Heart left ventricle (tissue), 16 donors: ENCODE measurements around the gene HSPA1L. TPM values are rescaled to one million over a fixed set of nuclear protein-coding genes. Genes with fewer than 3 reads are reported as not detected.

Experiments
- ATAC-seq, 4 donors: fragments of 200-7000 bp; cut with Tn5 transposase; one replicate each; pipeline ENCODE4 v1.9.1; 2020 to 2022; ENCODE audit warnings: moderate library complexity in 4 of 4, mild to moderate bottlenecking in 3 of 4, moderate number of reproducible peaks in 1 of 4
- DNase-seq, 5 donors: peaks; one replicate each; pipeline ENCODE4 v3.0.0-alpha.2; 2020
- H3K27ac ChIP-seq, 12 donors: fragments of 200-600 bp; sonication (generic) in 4 of 12; one replicate each; pipeline versions ENCODE4 v1.5.0 to v1.8.0; 2016 to 2022; ENCODE audit warnings: mild to moderate bottlenecking in 2 of 12
- H3K27me3 ChIP-seq, 9 donors: fragments of 200-600 bp; sonication (generic) in 2 of 9; one replicate each; pipeline versions ENCODE4 v1.5.1 to v1.8.0; 2016 to 2022; ENCODE audit warnings: mild to moderate bottlenecking in 3 of 9
- H3K36me3 ChIP-seq, 9 donors: fragments of 200-600 bp; sonication (generic) in 2 of 9; one replicate each; pipeline versions ENCODE4 v1.5.0 to v1.8.0; 2018 to 2022; ENCODE audit warnings: mild to moderate bottlenecking in 2 of 9
- H3K4me1 ChIP-seq, 12 donors: fragments of 200-600 bp; sonication (generic) in 4 of 12; one replicate each; pipeline versions ENCODE4 v1.5.0 to v1.8.0; 2016 to 2022; ENCODE audit warnings: mild to moderate bottlenecking in 3 of 12
- H3K4me3 ChIP-seq, 12 donors: fragments of 200-600 bp; sonication (generic) in 4 of 12; one replicate each; pipeline versions ENCODE4 v1.5.0 to v1.8.0; 2017 to 2022; ENCODE audit warnings: mild to moderate bottlenecking in 9 of 12, moderate library complexity in 4 of 12
- H3K9me3 ChIP-seq, 12 donors: fragments of 200-600 bp; sonication (generic) in 4 of 12; one replicate each; pipeline versions ENCODE4 v1.5.0 to v1.8.0; 2016 to 2022; ENCODE audit warnings: mild to moderate bottlenecking in 1 of 12
- CTCF ChIP-seq, 12 donors: fragments of 200-600 bp; sonication (generic) in 4 of 12; IDR thresholded peaks; one replicate each; pipeline versions ENCODE4 v1.5.0 to v1.8.0; 2018 to 2022; ENCODE audit warnings: antibody characterized with exemption in 12 of 12, mild to moderate bottlenecking in 5 of 12
- POLR2A ChIP-seq, 2 donors: fragments of 450-650 bp; IDR thresholded peaks; one replicate each; pipeline ENCODE4 v1.6.1; 2017; ENCODE audit warnings: antibody characterized with exemption in 2 of 2, mild to moderate bottlenecking in 2 of 2, moderate library complexity in 2 of 2
- WGBS, 4 donors: extraction: QIAGEN DNeasy Blood & Tissue Kit in 2 of 4; methylation state at CpG; one replicate each; pipeline versions ENCODE4 v1.1.5 to v1.1.7; 2013 to 2018; 5-methylcytosine and 5-hydroxymethylcytosine counted together
- intact Hi-C, 10 donors: fragments of 100-400 bp; cut with DNase I; formaldehyde crosslinking; loops; one replicate each; pipeline versions ENCODE4 v1.11.1 to v1.14.2; 2022
- polyA plus RNA-seq, 2 donors: library from polyadenylated mRNA; stranded (reverse); fragments of 200-250 nt; gene quantifications; one replicate each; pipeline ENCODE4 v1.2.3, GENCODE V29; 2013
- total RNA-seq, 9 donors: library from RNA; depleted of rRNA in 2 of 9; stranded (reverse); fragments of >200 nt in 2 of 9; fragmentation: NEBNext Ultra II Directional in 3 of 9; extraction: Animal tissue kit (Norgen Biotek cat#: 25700) in 3 of 9; gene quantifications; one replicate each; pipeline versions ENCODE4 v1.1.0 to v1.2.4, GENCODE V29; 2016 to 2023
- donor health status: ischemic (EF 13 %, LVEDD 7.1; RV severe dilation, severe dysfunction).
- donor health status: healthy with polysubstance abuse.
- donor health status: DM: no; HTN: yes; CAD: no.
- donor health status: DM: no; HTN: no; CAD: no.
- donor health status: ischemic (EF 25% LVEDD 6.9; RV normal size, moderate dysfunction).
- donor health status: ischemic (EF 25% LVEDD 5.7; RV mildly dilated, moderate dysfunction).
- donor health status: healthy.
- donor health status: DM: yes; HTN: yes; CAD: no.
- donor health status: ischemic (EF 35%, LVEDD 5.7; RV mildly dilated, moderate dysfunction).
- donor health status: nonischemic (EF 11% LVEDD 7.7; RV severe dilation, severe dysfunction).
- donor health status: DM: yes; HTN: yes; CAD: no.
- donor health status: PGD.
- donor health status: ischemic (EF 29% LVEDD 5.4; RV normal size, mild dysfunction).
- donor health status: nonischemic (EF 23%, LVEDD 6.1; RV moderate dilation, normal function).

HSPA1L gene
- total and polyA plus RNA-seq, 11 donors = 0.95 to 3.6 (median 1.8) TPM

GRCh38 chr6:31779908-31780307, 35.2 kb downstream of the HSPA1L start:
- ATAC-seq = no peak
- peaks cover 0 to 20% (median 12%) of the 10 kb centered on the region in 12 donors for H3K4me1 ChIP-seq
- H3K9me3 ChIP-seq = no peaks in the 10 kb centered on the region
- no peak for DNase-seq
- peaks cover 0 to 70% (median 62%) of the 10 kb centered on the region in 9 donors for H3K36me3 ChIP-seq
- intact Hi-C loops = loop anchor here in 3 of 10 donors (5.0 to 10.0 kb wide), 3 partner anchors 38 to 98 kb away; partner anchors contain the start of genes LY6G5C (in 1 of the 3) and MSH5 (in 1 of the 3)
- no peak for TF ChIP-seq CTCF (IDR thresholded peaks at IDR 0.05)
- no peak for TF ChIP-seq POLR2A (IDR thresholded peaks at IDR 0.05)
- no peak overlapping the region for H3K4me3 ChIP-seq
- no peak overlapping the region for H3K27ac ChIP-seq
- H3K27me3 ChIP-seq = no peaks in the 10 kb centered on the region
- 93 to 97% (median 94%) methylated on average over 9 to 10 of the region's 10 CpGs for WGBS, 4 donors

GRCh38 chr6:31778999-31779885, 35.8 kb downstream of the HSPA1L start:
- H3K4me1 ChIP-seq = peaks cover 0 to 20% (median 12%) of the 10 kb centered on the region in 12 donors
- no peak overlapping the region for H3K27ac ChIP-seq
- TF ChIP-seq CTCF (IDR thresholded peaks at IDR 0.05) = no peak
- no peak for TF ChIP-seq POLR2A (IDR thresholded peaks at IDR 0.05)
- no peaks in the 10 kb centered on the region for H3K9me3 ChIP-seq
- ATAC-seq = no peak
- no peak for DNase-seq
- intact Hi-C loops = loop anchor here in 3 of 10 donors (5.0 to 10.0 kb wide), 3 partner anchors 37 to 97 kb away; partner anchors contain the start of genes LY6G5C (in 1 of the 3) and MSH5 (in 1 of the 3)
- 92 to 94% (median 94%) methylated on average over 20 to 43 of the region's 43 CpGs for WGBS, 4 donors
- no peak overlapping the region for H3K4me3 ChIP-seq
- H3K27me3 ChIP-seq = no peaks in the 10 kb centered on the region
- peaks cover 0 to 63% (median 55%) of the 10 kb centered on the region in 9 donors for H3K36me3 ChIP-seq

GRCh38 chr6:31778193-31778592, 36.9 kb downstream of the HSPA1L start:
- no peak overlapping the region for H3K4me3 ChIP-seq
- ATAC-seq = no peak
- H3K27ac ChIP-seq = peak overlapping the region in 2 of 12 donors; percentile 83 to 84
- intact Hi-C loops = loop anchor here in 3 of 10 donors (5.0 to 10.0 kb wide), 3 partner anchors 36 to 96 kb away; partner anchors contain the start of genes LY6G5C (in 1 of the 3) and MSH5 (in 1 of the 3)
- WGBS, 4 donors = 94 to 98% (median 95%) methylated on average over 5 of the region's 5 CpGs
- H3K36me3 ChIP-seq = peaks cover 0 to 54% (median 45%) of the 10 kb centered on the region in 9 donors
- H3K9me3 ChIP-seq = no peaks in the 10 kb centered on the region
- no peaks in the 10 kb centered on the region for H3K27me3 ChIP-seq
- no peak for DNase-seq
- H3K4me1 ChIP-seq = peaks cover 0 to 20% (median 13%) of the 10 kb centered on the region in 12 donors
- TF ChIP-seq POLR2A (IDR thresholded peaks at IDR 0.05) (no peak), CTCF (IDR thresholded peaks at IDR 0.05) (no peak)

GRCh38 chr6:31777667-31778050, 37.4 kb downstream of the HSPA1L start:
- ATAC-seq (no peak), DNase-seq (no peak)
- H3K27me3 ChIP-seq = no peaks in the 10 kb centered on the region
- peak overlapping the region in 11 of 12 donors; percentile 38 to 85 (median 79) for H3K27ac ChIP-seq
- no peak for TF ChIP-seq CTCF (IDR thresholded peaks at IDR 0.05)
- no peak for TF ChIP-seq POLR2A (IDR thresholded peaks at IDR 0.05)
- intact Hi-C loops = loop anchor here in 3 of 10 donors (5.0 to 10.0 kb wide), 3 partner anchors 35 to 95 kb away; partner anchors contain the start of genes LY6G5C (in 1 of the 3) and MSH5 (in 1 of the 3)
- peak overlapping the region in 4 of 12 donors; percentile 33 to 48 (median 44) for H3K4me3 ChIP-seq
- peaks cover 0 to 22% (median 13%) of the 10 kb centered on the region in 12 donors for H3K4me1 ChIP-seq
- H3K9me3 ChIP-seq = no peaks in the 10 kb centered on the region
- WGBS, 4 donors = 90 to 96% (median 92%) methylated on average over 5 of the region's 5 CpGs
- H3K36me3 ChIP-seq = peaks cover 0 to 49% (median 40%) of the 10 kb centered on the region in 9 donors
